B cell (primary cell): Measurements from ENCODE around the gene FGF11.

Experiments
- CTCF ChIP-seq: fragments of 200-600 bp; IDR thresholded peaks from one replicate; pipeline ENCODE4 v1.8.0; 2022; ENCODE audit warnings: antibody characterized with exemption, mild to moderate bottlenecking
- EZH2 ChIP-seq: IDR thresholded peaks from 2 replicates; pipeline ENCODE4 v1.6.1; 2012; ENCODE audit warnings: borderline replicate concordance, low read depth, mild to moderate bottlenecking, moderate library complexity, low read length; ENCODE audit not compliant: insufficient read depth, poor library complexity, severe bottlenecking

- TF ChIP-seq CTCF (no peak), EZH2 (no peak)
These were observed 10.8 kb upstream of the FGF11 start, which contains the start of gene SPEM3 for GRCh38 chr17:7428557-7428956.
